HEK293 (cell line): Measurements from ENCODE around the gene LPCAT1.

ENCODE experiments used
- MEIS1 ChIP-seq: sonication (generic); formaldehyde crosslinking; IDR thresholded peaks from 2 replicates; pipeline ENCODE4 v1.8.1; 2022; ENCODE audit warnings: missing genetic modification reagents, mild to moderate bottlenecking, borderline replicate concordance
- SCRT1 ChIP-seq: fragments of 450-650 bp; formaldehyde crosslinking; IDR thresholded peaks from 2 replicates; pipeline ENCODE4 v1.5.1; 2016; ENCODE audit warnings: missing biosample characterization, missing genetic modification characterization, borderline replicate concordance
- YY1 ChIP-seq: fragments of 450-650 bp; formaldehyde crosslinking; IDR thresholded peaks from 2 replicates; pipeline ENCODE4 v1.5.1; 2018; ENCODE audit warnings: missing biosample characterization, missing genetic modification characterization
- ZBTB49 ChIP-seq: fragments of 450-650 bp; formaldehyde crosslinking; IDR thresholded peaks from 2 replicates; pipeline ENCODE4 v1.5.1; 2016; ENCODE audit warnings: missing biosample characterization, missing genetic modification characterization, low read depth
- ZNF112 ChIP-seq: fragments of 450-650 bp; formaldehyde crosslinking; IDR thresholded peaks from 2 replicates; pipeline ENCODE4 v1.5.0; 2017; ENCODE audit warnings: missing biosample characterization, missing genetic modification characterization
- ZNF121 ChIP-seq: fragments of 450-650 bp; formaldehyde crosslinking; IDR thresholded peaks from 2 replicates; pipeline ENCODE4 v1.5.1; 2016; ENCODE audit warnings: missing biosample characterization, missing genetic modification characterization
- ZSCAN23 ChIP-seq: fragments of 450-650 bp; formaldehyde crosslinking; IDR thresholded peaks from 2 replicates; pipeline ENCODE4 v1.5.1; 2016; ENCODE audit warnings: missing biosample characterization, missing genetic modification characterization
- TF ChIP-seq, protein P1 (sequence below): fragments of 450-650 bp; formaldehyde crosslinking; IDR thresholded peaks from 2 replicates; pipeline ENCODE4 v1.5.1; 2016; ENCODE audit warnings: missing biosample characterization, missing genetic modification characterization
- TF ChIP-seq, protein P2 (sequence below): fragments of 450-650 bp; formaldehyde crosslinking; IDR thresholded peaks from 2 replicates; pipeline ENCODE4 v1.5.1; 2016; ENCODE audit warnings: missing biosample characterization, missing genetic modification characterization
- TF ChIP-seq, protein P3 (sequence below): fragments of 450-650 bp; formaldehyde crosslinking; IDR thresholded peaks from 2 replicates; pipeline ENCODE4 v1.5.1; 2016; ENCODE audit warnings: missing biosample characterization, missing genetic modification characterization
- TF ChIP-seq, protein P4 (sequence below): fragments of 450-650 bp; formaldehyde crosslinking; IDR thresholded peaks from 2 replicates; pipeline ENCODE4 v1.5.1; 2016; ENCODE audit warnings: missing biosample characterization, missing genetic modification characterization
- TF ChIP-seq, protein P5 (sequence below): fragments of 450-650 bp; formaldehyde crosslinking; IDR thresholded peaks from 2 replicates; pipeline ENCODE4 v1.5.1; 2016; ENCODE audit warnings: missing biosample characterization, missing genetic modification characterization

DNA sequence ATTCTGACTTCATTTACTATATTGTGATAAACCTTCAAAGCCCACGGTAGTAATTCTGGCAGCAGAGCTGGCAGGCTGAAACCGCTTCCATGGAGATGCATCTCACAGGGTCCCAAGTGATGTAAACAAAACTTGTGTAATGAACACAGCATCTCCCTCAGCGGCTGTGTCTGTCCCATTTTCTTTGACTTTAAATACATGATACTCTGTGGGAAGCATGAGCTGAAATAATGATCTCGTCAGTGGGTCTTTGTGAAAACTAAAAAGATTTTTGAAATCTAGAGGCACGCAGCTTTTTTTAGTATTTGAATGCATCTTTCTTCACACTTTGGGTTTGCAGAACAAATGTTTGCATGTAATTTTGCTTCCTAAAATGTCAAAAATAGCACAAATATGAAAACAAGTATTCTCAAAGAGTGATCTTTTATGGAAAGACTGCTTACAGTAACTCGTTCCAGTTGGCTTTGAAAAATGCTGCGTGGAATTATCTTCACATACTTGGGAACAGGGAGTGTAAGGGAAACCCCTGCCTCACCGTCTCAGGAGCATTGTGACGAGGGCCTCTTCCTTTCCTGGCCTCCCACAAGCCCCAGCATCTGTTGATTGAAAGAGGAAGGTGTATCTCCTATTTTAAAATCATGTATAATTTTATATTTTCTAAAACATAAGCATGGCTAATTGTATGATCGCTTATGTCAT is 18.1 kb upstream of the LPCAT1 start:
- TF ChIP-seq ZNF121 (tag by site-specific recombination) (no peak), ZSCAN23 (tag by site-specific recombination) (no peak), SCRT1 (no peak), MEIS1 (CRISPR knock-in tag) (no peak), ZBTB49 (tag by site-specific recombination) (no peak), ZNF112 (tag by site-specific recombination) (no peak), YY1 (tag by site-specific recombination) (no peak)
- TF ChIP-seq, protein P1, sequence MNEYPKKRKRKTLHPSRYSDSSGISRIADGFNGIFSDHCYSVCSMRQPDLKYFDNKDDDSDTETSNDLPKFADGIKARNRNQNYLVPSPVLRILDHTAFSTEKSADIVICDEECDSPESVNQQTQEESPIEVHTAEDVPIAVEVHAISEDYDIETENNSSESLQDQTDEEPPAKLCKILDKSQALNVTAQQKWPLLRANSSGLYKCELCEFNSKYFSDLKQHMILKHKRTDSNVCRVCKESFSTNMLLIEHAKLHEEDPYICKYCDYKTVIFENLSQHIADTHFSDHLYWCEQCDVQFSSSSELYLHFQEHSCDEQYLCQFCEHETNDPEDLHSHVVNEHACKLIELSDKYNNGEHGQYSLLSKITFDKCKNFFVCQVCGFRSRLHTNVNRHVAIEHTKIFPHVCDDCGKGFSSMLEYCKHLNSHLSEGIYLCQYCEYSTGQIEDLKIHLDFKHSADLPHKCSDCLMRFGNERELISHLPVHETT (tag by site-specific recombination): no peak
- TF ChIP-seq, protein P2, sequence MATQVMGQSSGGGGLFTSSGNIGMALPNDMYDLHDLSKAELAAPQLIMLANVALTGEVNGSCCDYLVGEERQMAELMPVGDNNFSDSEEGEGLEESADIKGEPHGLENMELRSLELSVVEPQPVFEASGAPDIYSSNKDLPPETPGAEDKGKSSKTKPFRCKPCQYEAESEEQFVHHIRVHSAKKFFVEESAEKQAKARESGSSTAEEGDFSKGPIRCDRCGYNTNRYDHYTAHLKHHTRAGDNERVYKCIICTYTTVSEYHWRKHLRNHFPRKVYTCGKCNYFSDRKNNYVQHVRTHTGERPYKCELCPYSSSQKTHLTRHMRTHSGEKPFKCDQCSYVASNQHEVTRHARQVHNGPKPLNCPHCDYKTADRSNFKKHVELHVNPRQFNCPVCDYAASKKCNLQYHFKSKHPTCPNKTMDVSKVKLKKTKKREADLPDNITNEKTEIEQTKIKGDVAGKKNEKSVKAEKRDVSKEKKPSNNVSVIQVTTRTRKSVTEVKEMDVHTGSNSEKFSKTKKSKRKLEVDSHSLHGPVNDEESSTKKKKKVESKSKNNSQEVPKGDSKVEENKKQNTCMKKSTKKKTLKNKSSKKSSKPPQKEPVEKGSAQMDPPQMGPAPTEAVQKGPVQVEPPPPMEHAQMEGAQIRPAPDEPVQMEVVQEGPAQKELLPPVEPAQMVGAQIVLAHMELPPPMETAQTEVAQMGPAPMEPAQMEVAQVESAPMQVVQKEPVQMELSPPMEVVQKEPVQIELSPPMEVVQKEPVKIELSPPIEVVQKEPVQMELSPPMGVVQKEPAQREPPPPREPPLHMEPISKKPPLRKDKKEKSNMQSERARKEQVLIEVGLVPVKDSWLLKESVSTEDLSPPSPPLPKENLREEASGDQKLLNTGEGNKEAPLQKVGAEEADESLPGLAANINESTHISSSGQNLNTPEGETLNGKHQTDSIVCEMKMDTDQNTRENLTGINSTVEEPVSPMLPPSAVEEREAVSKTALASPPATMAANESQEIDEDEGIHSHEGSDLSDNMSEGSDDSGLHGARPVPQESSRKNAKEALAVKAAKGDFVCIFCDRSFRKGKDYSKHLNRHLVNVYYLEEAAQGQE (tag by site-specific recombination): no peak
- TF ChIP-seq, protein P3, sequence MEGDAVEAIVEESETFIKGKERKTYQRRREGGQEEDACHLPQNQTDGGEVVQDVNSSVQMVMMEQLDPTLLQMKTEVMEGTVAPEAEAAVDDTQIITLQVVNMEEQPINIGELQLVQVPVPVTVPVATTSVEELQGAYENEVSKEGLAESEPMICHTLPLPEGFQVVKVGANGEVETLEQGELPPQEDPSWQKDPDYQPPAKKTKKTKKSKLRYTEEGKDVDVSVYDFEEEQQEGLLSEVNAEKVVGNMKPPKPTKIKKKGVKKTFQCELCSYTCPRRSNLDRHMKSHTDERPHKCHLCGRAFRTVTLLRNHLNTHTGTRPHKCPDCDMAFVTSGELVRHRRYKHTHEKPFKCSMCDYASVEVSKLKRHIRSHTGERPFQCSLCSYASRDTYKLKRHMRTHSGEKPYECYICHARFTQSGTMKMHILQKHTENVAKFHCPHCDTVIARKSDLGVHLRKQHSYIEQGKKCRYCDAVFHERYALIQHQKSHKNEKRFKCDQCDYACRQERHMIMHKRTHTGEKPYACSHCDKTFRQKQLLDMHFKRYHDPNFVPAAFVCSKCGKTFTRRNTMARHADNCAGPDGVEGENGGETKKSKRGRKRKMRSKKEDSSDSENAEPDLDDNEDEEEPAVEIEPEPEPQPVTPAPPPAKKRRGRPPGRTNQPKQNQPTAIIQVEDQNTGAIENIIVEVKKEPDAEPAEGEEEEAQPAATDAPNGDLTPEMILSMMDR (tag by site-specific recombination): no peak
- TF ChIP-seq, protein P4, sequence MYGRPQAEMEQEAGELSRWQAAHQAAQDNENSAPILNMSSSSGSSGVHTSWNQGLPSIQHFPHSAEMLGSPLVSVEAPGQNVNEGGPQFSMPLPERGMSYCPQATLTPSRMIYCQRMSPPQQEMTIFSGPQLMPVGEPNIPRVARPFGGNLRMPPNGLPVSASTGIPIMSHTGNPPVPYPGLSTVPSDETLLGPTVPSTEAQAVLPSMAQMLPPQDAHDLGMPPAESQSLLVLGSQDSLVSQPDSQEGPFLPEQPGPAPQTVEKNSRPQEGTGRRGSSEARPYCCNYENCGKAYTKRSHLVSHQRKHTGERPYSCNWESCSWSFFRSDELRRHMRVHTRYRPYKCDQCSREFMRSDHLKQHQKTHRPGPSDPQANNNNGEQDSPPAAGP (tag by site-specific recombination): no peak
- TF ChIP-seq, protein P5, sequence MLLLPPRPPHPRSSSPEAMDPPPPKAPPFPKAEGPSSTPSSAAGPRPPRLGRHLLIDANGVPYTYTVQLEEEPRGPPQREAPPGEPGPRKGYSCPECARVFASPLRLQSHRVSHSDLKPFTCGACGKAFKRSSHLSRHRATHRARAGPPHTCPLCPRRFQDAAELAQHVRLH (tag by site-specific recombination): no peak
